PC-3 (cell line): ENCODE data around the gene ACAT2. TPM values are rescaled to one million over a fixed set of nuclear protein-coding genes. Genes with fewer than 3 reads are reported as not detected.
"Not testable (repeated sequence)": the region's sequence is repeated elsewhere in the genome, so short reads cannot be mapped to it uniquely, and the experiment has no call there.

Experiments used
- ATAC-seq: fragments of 200-7000 bp; cut with Tn5 transposase; 2 replicates; pipeline ENCODE4 v1.9.1; 2020; ENCODE audit warnings: mild to moderate bottlenecking, moderate library complexity
- BruUV-seq: library from RNA; stranded (reverse); fragments of 400-500 nt; replicated peaks from 2 replicates; lab custom pipeline; 2021; lab: Mats Ljungman, UMichigan
- CTCF ChIA-PET: fragments of 300-600 bp; sonication (Branson Sonifier 250); formaldehyde crosslinking; loops from one replicate; lab custom pipeline; 2022; ENCODE audit warnings: antibody characterized with exemption; lab: Charles Lee
- POLR2A ChIA-PET: fragments of 300-600 bp; sonication (Branson Sonifier 250); formaldehyde crosslinking; loops from one replicate; lab custom pipeline; 2022; ENCODE audit warnings: antibody characterized with exemption; ENCODE audit not compliant: unreplicated experiment; lab: Charles Lee
- DNase-seq: peaks from one replicate; pipeline ENCODE4 v3.0.0-alpha.2; 2015
- H2AFZ ChIP-seq: fragments of 300-600 bp; sonication (generic); 2 replicates; pipeline ENCODE4 v1.6.0; 2016; ENCODE audit warnings: antibody characterized with exemption, low read length
- H3F3A ChIP-seq: fragments of 300-600 bp; sonication (generic); one replicate; pipeline ENCODE4 v1.6.0; 2017; ENCODE audit warnings: antibody characterized with exemption, low read length, control low read depth, mild to moderate bottlenecking; ENCODE audit not compliant: unreplicated experiment
- H3K27ac ChIP-seq: fragments of 300-600 bp; sonication (generic); 2 replicates; pipeline ENCODE4 v1.5.1; 2016; ENCODE audit warnings: mild to moderate bottlenecking, low read length
- H3K27me3 ChIP-seq: fragments of 300-600 bp; sonication (generic); 2 replicates; pipeline ENCODE4 v1.6.1; 2016; ENCODE audit warnings: low read length, mixed read lengths
- H3K36me3 ChIP-seq: fragments of 300-600 bp; sonication (generic); 2 replicates; pipeline ENCODE4 v1.6.1; 2016; ENCODE audit warnings: low read depth, mixed run types, low read length, mixed read lengths
- H3K4me1 ChIP-seq: fragments of 300-600 bp; sonication (generic); 2 replicates; pipeline ENCODE4 v1.5.1; 2016; ENCODE audit warnings: low read length; ENCODE audit not compliant: insufficient read depth
- H3K4me2 ChIP-seq: fragments of 300-600 bp; sonication (generic); 2 replicates; pipeline ENCODE4 v1.6.0; 2016; ENCODE audit warnings: low read length
- H3K4me3 ChIP-seq: fragments of 300-600 bp; sonication (generic); 2 replicates; pipeline ENCODE4 v1.5.1; 2016; ENCODE audit warnings: mild to moderate bottlenecking, low read length, mixed read lengths
- H3K79me2 ChIP-seq: fragments of 300-600 bp; sonication (generic); 2 replicates; pipeline ENCODE4 v1.6.1; 2017; ENCODE audit warnings: low read length, mixed read lengths
- H3K9ac ChIP-seq: fragments of 300-600 bp; sonication (generic); 2 replicates; pipeline ENCODE4 v1.6.0; 2016; ENCODE audit warnings: mild to moderate bottlenecking, low read length
- H3K9me2 ChIP-seq: fragments of 300-600 bp; sonication (generic); replicated peaks from 2 replicates; pipeline ENCODE4 v1.6.1; 2016; ENCODE audit warnings: mixed run types, low read length, mixed read lengths
- H3K9me3 ChIP-seq: fragments of 300-600 bp; sonication (generic); 2 replicates; pipeline ENCODE4 v1.6.1; 2016; ENCODE audit warnings: low read length, mixed read lengths
- H4K20me1 ChIP-seq: fragments of 300-600 bp; sonication (generic); 2 replicates; pipeline ENCODE4 v1.6.1; 2016; ENCODE audit warnings: low read length, mixed read lengths
- EZH2 ChIP-seq: fragments of 300-600 bp; sonication (generic); IDR thresholded peaks from one replicate; pipeline ENCODE4 v1.6.1; 2017; ENCODE audit warnings: antibody characterized with exemption, mild to moderate bottlenecking, low read length; ENCODE audit not compliant: unreplicated experiment
- EZH2phosphoT487 ChIP-seq: fragments of 300-600 bp; sonication (generic); IDR thresholded peaks from 2 replicates; pipeline ENCODE4 v1.6.1; 2018; ENCODE audit warnings: mild to moderate bottlenecking, antibody characterized with exemption, low read length, borderline replicate concordance
- intact Hi-C: fragments of 100-400 bp; cut with micrococcal nuclease; formaldehyde crosslinking; loops from 2 replicates; pipeline ENCODE4 v1.9.0; 2023
- total RNA-seq: library from RNA; depleted of rRNA; stranded (reverse); fragments of >200 nt; gene quantifications from 2 replicates; pipeline ENCODE4 v1.2.3, GENCODE V29; 2014
- TF ChIP-seq, protein P1 (sequence below): fragments of 300-600 bp; sonication (generic); conservative IDR thresholded peaks from 2 replicates; pipeline ENCODE4 v1.5.1; 2017; ENCODE audit warnings: antibody characterized with exemption, low read depth, mild to moderate bottlenecking, low read length

The ACAT2 gene
- total RNA-seq, 1 experiment from 2014 or later = 36.0 TPM

DNA sequence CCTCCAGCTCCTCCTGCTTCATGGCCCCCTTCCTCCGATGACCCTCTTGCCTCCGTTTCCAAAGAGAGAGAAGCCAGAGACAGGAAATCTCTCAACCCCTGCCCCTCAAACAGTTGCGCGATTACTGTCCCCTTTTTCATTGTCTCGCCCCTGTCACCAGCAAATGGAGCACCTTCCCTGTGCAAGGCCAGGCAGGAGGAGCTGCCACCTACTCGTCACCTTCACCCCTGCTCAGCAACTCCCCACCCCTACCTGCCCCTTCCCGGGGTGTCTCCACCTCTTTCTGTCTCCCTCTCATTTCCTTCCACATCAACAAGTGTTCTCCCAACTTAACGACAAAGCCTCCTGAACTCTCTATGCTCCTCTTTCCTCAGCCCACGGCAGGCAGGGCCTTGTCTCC lies 51.9 kb downstream of the ACAT2 start:
- Histone ChIP-seq H3K9ac (no peak overlapping the region), H3K27ac (no peak overlapping the region), H3K27me3 (no peaks in the 10 kb centered on the region), H3K9me2 (no peaks in the 10 kb centered on the region), H3K4me2 (no peak overlapping the region), H3K36me3 (no peaks in the 10 kb centered on the region), H3K79me2 (no peaks in the 10 kb centered on the region), H3K4me1 (no peaks in the 10 kb centered on the region), H3F3A (no peaks in the 10 kb centered on the region), H2AFZ (no peak overlapping the region), H3K4me3 (no peak overlapping the region), H4K20me1 (no peaks in the 10 kb centered on the region), H3K9me3 (no peaks in the 10 kb centered on the region)
- ATAC-seq (no peak), DNase-seq (no peak)
- ChIA-PET POLR2A (no interaction called here), CTCF (no interaction called here)
- intact Hi-C loops = no loop called here
- BruUV-seq = no TSS peak
- TF ChIP-seq, protein P1, sequence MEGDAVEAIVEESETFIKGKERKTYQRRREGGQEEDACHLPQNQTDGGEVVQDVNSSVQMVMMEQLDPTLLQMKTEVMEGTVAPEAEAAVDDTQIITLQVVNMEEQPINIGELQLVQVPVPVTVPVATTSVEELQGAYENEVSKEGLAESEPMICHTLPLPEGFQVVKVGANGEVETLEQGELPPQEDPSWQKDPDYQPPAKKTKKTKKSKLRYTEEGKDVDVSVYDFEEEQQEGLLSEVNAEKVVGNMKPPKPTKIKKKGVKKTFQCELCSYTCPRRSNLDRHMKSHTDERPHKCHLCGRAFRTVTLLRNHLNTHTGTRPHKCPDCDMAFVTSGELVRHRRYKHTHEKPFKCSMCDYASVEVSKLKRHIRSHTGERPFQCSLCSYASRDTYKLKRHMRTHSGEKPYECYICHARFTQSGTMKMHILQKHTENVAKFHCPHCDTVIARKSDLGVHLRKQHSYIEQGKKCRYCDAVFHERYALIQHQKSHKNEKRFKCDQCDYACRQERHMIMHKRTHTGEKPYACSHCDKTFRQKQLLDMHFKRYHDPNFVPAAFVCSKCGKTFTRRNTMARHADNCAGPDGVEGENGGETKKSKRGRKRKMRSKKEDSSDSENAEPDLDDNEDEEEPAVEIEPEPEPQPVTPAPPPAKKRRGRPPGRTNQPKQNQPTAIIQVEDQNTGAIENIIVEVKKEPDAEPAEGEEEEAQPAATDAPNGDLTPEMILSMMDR = no peak
- TF ChIP-seq EZH2phosphoT487 (no peak), EZH2 (no peak)

DNA sequence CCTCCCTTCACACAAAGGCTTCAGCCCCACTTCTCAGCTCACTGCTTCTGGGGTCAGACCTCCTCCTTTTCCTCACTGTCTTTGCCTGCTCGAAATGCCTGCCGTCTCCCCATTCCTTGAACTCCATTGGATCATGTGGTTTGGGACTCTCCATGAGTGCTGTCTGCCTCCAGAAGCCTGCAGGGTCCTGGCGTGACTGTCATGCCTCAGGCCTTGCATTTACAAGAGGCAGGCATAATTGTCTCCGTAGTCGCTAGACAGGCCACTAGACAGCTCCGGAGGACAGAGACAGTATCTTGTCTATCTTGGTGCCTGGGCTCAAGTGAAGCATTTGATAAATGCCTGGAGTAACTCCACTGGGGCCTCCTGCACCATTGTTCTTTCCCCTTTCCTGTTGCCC lies 53.6 kb downstream of the ACAT2 start:
- Histone ChIP-seq H3F3A (no peaks in the 10 kb centered on the region), H3K9ac (no peak overlapping the region), H3K4me1 (no peaks in the 10 kb centered on the region), H4K20me1 (no peaks in the 10 kb centered on the region), H2AFZ (no peak overlapping the region), H3K36me3 (no peaks in the 10 kb centered on the region), H3K79me2 (no peaks in the 10 kb centered on the region), H3K27me3 (no peaks in the 10 kb centered on the region), H3K9me3 (no peaks in the 10 kb centered on the region), H3K27ac (no peak overlapping the region), H3K4me2 (no peak overlapping the region), H3K9me2 (no peaks in the 10 kb centered on the region), H3K4me3 (no peak overlapping the region)
- TF ChIP-seq, protein P1 = no peak
- no peak for TF ChIP-seq EZH2phosphoT487
- BruUV-seq = no TSS peak
- ChIA-PET CTCF (no interaction called here), POLR2A (no interaction called here)
- DNase-seq (no peak), ATAC-seq (no peak)
- intact Hi-C loops = no loop called here

DNA sequence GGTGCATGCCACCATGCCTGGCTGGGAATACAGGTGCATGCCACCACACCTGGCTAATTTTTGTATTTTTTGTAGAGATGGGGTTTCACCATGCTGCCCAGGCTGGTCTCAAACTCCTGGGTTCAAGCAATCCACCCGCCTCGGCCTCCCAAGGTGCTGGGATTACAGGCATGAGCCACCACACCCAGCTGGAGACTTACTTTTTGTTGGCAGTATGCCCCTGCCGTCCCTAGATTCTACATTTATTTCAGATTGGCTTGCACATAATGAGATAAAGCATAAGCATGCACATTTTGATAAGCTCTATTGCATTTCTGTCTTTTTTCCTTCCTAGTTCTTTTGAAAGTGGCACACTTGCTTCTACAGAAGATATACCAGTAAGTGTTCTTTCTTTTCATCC lies 54.9 kb downstream of the ACAT2 start:
- H3K4me1 ChIP-seq, H3K79me2 ChIP-seq, H3K27me3 ChIP-seq, H3K4me3 ChIP-seq, intact Hi-C loops, H3K9me2 ChIP-seq, H4K20me1 ChIP-seq, H3K9me3 ChIP-seq, H3K36me3 ChIP-seq, POLR2A ChIA-PET, BruUV-seq, H3K27ac ChIP-seq, DNase-seq, H3F3A ChIP-seq, ATAC-seq, H2AFZ ChIP-seq, H3K4me2 ChIP-seq, H3K9ac ChIP-seq: not testable (repeated sequence)
- CTCF ChIA-PET = interaction anchor here (0.6 kb wide), 1 partner anchor 10 kb away, joined by 5 read pairs; no protein-coding TSS in a partner anchor
